NT2/D1 (cell line): ENCODE results near the gene ZSCAN10.
A peak's percentile ranks its signal among the peaks of the same experiment; 100 is the strongest.

Experiments
- DNase-seq: peaks from one replicate; pipeline ENCODE4 v3.0.0-alpha.2; 2011; ENCODE audit warnings: low read depth, low spot score
- H3K27me3 ChIP-seq: 2 replicates; pipeline ENCODE4 v1.6.0; 2011; ENCODE audit warnings: mild to moderate bottlenecking; ENCODE audit not compliant: insufficient read length, insufficient read depth
- H3K36me3 ChIP-seq: 2 replicates; pipeline ENCODE4 v1.6.1; 2011; ENCODE audit warnings: mild to moderate bottlenecking, low read length, mixed read lengths; ENCODE audit not compliant: insufficient read depth, insufficient read length
- H3K4me1 ChIP-seq: 2 replicates; pipeline ENCODE4 v1.5.1; 2011; ENCODE audit not compliant: insufficient read depth, insufficient read length
- H3K4me3 ChIP-seq: 2 replicates; pipeline ENCODE4 v1.5.1; 2011; ENCODE audit warnings: low read depth; ENCODE audit not compliant: insufficient read length
- H3K9ac ChIP-seq: 2 replicates; pipeline ENCODE4 v1.6.0; 2011; ENCODE audit warnings: low read depth; ENCODE audit not compliant: insufficient read length
- H3K9me3 ChIP-seq: 2 replicates; pipeline ENCODE4 v1.5.1; 2011; ENCODE audit warnings: mild to moderate bottlenecking, low read length; ENCODE audit not compliant: insufficient read depth
- SUZ12 ChIP-seq: IDR thresholded peaks from 2 replicates; pipeline ENCODE4 v1.6.1; 2011; ENCODE audit not compliant: insufficient read length, insufficient read depth; ENCODE audit errors: extremely low read depth
- YY1 ChIP-seq: IDR thresholded peaks from 2 replicates; pipeline ENCODE4 v1.6.1; 2011; ENCODE audit not compliant: insufficient read length, insufficient read depth
- ZNF274 ChIP-seq: IDR thresholded peaks from 2 replicates; pipeline ENCODE4 v1.6.1; 2011; ENCODE audit warnings: mild to moderate bottlenecking, low read depth, low read length

The ZSCAN10 gene

GRCh38 chr16:3131755-3132377 is 32.8 kb upstream of the ZSCAN10 start:
- no peak overlapping the region for H3K4me3 ChIP-seq
- no peaks in the 10 kb centered on the region for H3K27me3 ChIP-seq
- TF ChIP-seq ZNF274, result no peak
- TF ChIP-seq YY1, result no peak
- no peak for TF ChIP-seq SUZ12
- no peak for DNase-seq
- H3K36me3 ChIP-seq, result peaks cover 54% of the 10 kb centered on the region
- no peaks in the 10 kb centered on the region for H3K9me3 ChIP-seq
- H3K4me1 ChIP-seq, result peaks cover 3% of the 10 kb centered on the region
- no peak overlapping the region for H3K9ac ChIP-seq

- no peak for DNase-seq
- H3K4me3 ChIP-seq, result no peak overlapping the region
- no peaks in the 10 kb centered on the region for H3K9me3 ChIP-seq
- peak overlapping the region; percentile 61 for H3K9ac ChIP-seq
- H3K27me3 ChIP-seq, result no peaks in the 10 kb centered on the region
- TF ChIP-seq ZNF274 (no peak), SUZ12 (no peak), YY1 (no peak)
- H3K4me1 ChIP-seq, result peaks cover 6% of the 10 kb centered on the region
- H3K36me3 ChIP-seq, result peaks cover 66% of the 10 kb centered on the region
These were observed 30.3 kb upstream of the ZSCAN10 start for GRCh38 chr16:3129137-3130131.

DNA sequence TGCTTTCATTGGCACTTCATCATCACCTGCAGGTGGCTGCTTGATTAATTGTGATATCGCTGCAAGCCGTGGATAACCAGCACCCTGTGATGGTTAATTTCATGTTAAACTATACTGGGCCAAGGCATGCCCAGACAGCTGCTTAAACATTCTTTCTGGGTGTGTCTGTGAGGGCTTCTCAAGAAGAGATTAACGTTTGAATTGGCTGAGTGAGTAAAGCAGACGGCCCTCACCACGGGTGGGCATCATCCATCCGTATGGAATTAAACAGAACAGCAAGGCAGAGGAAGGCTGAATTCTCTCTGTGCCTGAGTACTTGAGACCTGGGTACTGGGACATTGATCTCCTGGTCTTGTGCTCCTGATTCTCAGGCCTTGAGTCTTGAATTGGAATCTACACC is 28.7 kb upstream of the ZSCAN10 start:
- DNase-seq, result no peak
- TF ChIP-seq ZNF274 (no peak), SUZ12 (no peak), YY1 (no peak)
- no peak overlapping the region for H3K9ac ChIP-seq

GRCh38 chr16:3123986-3124886 is 25.1 kb upstream of the ZSCAN10 start:
- H3K4me1 ChIP-seq, result peaks cover 11% of the 10 kb centered on the region
- H3K36me3 ChIP-seq, result peaks cover 54% of the 10 kb centered on the region
- peak overlapping the region; percentile 72 for H3K4me3 ChIP-seq
- peak overlapping the region; percentile 86 for H3K9ac ChIP-seq
- peak; percentile 96 for DNase-seq
- H3K9me3 ChIP-seq, result no peaks in the 10 kb centered on the region
- H3K27me3 ChIP-seq, result no peaks in the 10 kb centered on the region
- TF ChIP-seq SUZ12, result no peak
- peak; percentile 24 for TF ChIP-seq YY1
- no peak for TF ChIP-seq ZNF274

More for the DNA sequence above, 28.7 kb upstream of the ZSCAN10 start:
- H3K4me1 ChIP-seq, result peaks cover 7% of the 10 kb centered on the region
- H3K4me3 ChIP-seq, result no peak overlapping the region
- no peaks in the 10 kb centered on the region for H3K27me3 ChIP-seq
- H3K36me3 ChIP-seq, result peaks cover 60% of the 10 kb centered on the region
- no peaks in the 10 kb centered on the region for H3K9me3 ChIP-seq

- Histone ChIP-seq H3K4me3 (no peak overlapping the region), H3K4me1 (peaks cover 8% of the 10 kb centered on the region), H3K27me3 (no peaks in the 10 kb centered on the region), H3K9ac (no peak overlapping the region), H3K9me3 (no peaks in the 10 kb centered on the region), H3K36me3 (peaks cover 54% of the 10 kb centered on the region)
- DNase-seq, result no peak
- TF ChIP-seq YY1 (no peak), SUZ12 (no peak), ZNF274 (no peak)
These were observed 24.0 kb upstream of the ZSCAN10 start for GRCh38 chr16:3122926-3123570.

GRCh38 chr16:3121851-3122467 is 22.9 kb upstream of the ZSCAN10 start:
- Histone ChIP-seq H3K4me3 (no peak overlapping the region), H3K9me3 (no peaks in the 10 kb centered on the region), H3K9ac (no peak overlapping the region), H3K27me3 (no peaks in the 10 kb centered on the region), H3K4me1 (peaks cover 8% of the 10 kb centered on the region), H3K36me3 (peaks cover 51% of the 10 kb centered on the region)
- no peak for DNase-seq
- TF ChIP-seq SUZ12 (no peak), ZNF274 (no peak), YY1 (no peak)
